Dedifferentiated amniotic fluid mesenchymal stem cell (primary cell): ENCODE measurements around the gene CD2.

Experiments
- DNase-seq: peaks from one replicate; pipeline ENCODE4 v3.0.0-alpha.2; 2016; ENCODE audit errors: extremely low spot score

CD2 gene

DNA sequence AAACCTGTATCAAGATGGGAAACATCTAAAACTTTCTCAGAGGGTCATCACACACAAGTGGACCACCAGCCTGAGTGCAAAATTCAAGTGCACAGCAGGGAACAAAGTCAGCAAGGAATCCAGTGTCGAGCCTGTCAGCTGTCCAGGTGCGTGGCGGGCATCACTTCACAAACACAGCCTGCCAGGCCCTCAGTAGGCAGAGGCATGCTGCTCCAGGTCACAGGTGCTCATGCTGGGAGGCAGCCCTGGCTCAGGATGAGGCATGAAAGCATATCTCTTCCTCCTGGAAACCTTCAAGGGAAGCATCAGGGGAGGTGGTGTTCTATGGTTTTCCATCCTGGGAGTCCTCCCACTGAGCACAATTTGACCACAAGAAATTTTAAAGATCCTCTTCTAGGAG is 6.3 kb downstream of the CD2 start:
- DNase-seq, result no peak

DNA sequence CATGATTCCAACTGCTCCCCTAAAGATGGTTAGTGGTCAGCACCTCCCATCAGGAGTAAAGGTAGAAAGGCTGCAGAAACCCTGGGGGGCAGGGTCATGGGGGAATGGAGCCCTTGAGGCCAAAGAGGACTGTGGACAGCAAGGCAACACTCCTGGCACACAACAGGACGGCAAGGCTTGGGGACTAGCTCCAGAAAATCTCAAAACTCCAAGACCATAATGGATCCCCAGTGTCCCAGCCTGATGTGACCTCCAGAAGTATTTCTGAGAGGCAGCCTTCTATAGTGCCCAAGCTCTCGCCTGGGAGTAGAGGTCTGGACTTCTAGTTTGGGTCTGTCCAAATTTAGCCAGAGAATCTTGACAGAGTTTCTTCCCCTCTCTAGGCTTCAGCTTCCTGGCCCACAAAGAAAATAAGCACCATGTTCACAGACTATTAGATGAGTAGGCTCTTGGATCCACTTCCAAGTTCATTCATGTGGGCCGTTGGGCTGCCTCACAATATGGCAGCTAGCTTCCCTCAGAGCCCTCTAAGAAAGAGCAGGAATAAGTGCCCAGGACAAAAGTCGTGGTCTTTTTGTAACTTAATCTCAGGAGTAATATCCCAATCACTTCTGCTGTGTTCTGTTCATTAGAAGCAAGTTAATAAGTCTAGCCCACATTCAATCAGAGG is 6.9 kb downstream of the CD2 start:
- DNase-seq, result no peak

DNA sequence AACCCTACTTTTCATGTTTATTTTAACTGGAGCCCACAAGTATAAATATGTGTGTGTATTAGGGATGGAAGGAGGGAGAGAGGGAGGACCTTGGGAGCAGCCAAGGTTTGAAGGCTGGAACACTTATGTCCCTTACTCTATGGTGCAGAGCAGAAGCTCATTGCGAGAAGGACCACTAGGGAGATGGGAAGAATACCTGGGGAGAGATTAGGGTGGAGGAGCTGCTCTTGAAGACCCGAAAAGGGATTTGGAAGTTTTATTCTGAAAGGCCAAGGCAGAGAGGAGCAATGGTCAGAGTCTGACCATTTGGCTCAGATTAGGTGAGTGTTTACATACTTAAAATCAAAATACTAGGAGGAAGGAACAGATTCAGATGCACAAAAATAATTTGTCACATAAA is 8.1 kb downstream of the CD2 start:
- DNase-seq, result no peak

DNA sequence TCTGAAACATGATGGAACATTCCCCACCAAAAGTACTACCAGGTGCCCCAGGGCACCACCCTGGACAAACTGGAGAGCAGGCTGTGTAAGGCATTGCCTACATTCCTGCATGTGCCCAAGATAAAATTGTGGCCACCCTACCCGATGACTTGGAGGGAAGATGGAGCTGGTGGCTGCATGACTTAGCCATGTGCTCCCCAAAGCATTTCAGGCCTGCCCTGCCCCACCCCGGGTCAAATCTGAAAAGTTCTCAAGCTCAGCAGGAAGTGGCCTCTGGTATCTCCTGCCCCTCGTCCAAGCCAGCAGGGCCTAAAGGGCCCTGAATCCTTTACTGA is 8.5 kb downstream of the CD2 start:
- no peak for DNase-seq

DNA sequence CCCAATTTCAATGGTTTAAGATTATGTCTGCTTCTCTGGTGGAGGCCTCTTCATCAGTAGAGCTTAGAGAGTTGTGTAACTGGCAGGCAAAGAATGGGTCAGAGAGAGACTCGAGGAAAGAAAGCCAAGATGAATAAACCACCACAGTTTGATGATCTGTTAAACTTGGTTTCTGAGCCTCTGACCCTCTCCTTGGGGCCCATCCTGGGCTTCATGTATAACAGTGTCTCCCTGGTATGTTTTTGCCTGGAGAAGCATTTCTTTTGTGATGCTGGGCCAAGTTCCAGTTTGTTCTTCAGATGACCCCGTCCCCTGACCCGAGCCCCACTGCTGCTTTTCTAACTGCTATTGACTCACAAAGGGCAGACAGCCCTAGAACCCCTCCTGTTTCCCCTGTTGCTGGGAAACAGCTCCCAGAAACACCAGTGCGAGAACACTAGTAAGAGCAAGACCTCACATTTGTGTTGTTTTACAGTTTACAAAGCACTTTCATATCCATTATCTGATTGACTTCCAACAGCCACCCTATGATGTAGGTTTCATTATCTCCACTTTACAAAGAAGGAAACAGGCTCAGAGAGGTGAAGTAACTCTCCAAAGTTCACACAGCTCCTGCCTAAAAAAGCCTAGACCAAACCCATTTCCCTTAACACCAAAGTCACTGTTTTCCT is 9.0 kb downstream of the CD2 start:
- no peak for DNase-seq

DNA sequence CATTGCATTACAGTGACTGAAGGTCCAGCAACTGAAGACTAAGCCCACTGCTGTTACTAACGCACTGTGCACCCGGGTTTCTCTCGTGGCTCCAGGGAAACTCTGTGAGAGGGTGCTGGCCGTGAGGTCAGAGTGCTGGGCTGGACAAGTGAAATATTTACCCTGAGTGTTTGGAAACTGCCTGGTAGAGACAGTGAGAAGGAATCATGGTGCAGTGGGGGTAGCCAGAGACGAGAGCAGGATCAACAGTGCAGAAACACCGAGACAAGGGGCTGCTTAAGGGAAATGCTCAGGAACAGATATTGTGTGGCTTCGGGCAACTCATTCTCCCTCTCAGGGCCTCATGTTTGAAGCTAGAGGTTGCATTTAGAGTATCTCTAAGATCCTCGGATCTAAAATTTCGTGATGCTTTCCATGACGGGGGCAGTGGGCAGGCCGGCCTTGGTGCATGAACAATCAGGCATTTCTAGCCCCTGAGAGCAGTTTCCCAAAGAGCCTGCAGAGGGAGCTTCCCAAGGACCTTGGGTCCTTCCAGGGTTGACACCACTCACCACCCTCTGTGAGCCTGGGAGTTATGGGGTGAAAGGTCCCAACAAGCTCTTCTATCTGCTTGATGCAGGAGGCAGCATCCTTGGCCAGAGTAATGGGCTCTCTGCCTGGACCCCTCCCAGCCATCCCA is 9.7 kb downstream of the CD2 start:
- DNase-seq, result no peak

DNA sequence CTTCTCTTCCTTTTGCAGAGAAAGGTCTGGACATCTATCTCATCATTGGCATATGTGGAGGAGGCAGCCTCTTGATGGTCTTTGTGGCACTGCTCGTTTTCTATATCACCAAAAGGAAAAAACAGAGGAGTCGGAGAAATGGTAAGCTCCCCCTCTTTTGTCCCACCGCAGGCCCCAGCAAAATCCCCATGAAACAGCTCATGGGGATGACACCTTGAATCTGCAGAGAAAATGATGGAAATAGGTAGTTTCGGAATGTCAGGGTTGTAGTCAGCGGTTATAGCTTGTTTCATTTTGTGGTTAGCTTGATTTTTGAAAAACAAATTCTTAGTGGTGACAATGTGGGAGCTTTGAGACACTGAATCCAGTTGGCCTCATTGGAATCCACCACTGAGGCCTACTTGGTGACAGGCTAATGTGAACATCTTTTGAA is 10.3 kb downstream of the CD2 start:
- no peak for DNase-seq

DNA sequence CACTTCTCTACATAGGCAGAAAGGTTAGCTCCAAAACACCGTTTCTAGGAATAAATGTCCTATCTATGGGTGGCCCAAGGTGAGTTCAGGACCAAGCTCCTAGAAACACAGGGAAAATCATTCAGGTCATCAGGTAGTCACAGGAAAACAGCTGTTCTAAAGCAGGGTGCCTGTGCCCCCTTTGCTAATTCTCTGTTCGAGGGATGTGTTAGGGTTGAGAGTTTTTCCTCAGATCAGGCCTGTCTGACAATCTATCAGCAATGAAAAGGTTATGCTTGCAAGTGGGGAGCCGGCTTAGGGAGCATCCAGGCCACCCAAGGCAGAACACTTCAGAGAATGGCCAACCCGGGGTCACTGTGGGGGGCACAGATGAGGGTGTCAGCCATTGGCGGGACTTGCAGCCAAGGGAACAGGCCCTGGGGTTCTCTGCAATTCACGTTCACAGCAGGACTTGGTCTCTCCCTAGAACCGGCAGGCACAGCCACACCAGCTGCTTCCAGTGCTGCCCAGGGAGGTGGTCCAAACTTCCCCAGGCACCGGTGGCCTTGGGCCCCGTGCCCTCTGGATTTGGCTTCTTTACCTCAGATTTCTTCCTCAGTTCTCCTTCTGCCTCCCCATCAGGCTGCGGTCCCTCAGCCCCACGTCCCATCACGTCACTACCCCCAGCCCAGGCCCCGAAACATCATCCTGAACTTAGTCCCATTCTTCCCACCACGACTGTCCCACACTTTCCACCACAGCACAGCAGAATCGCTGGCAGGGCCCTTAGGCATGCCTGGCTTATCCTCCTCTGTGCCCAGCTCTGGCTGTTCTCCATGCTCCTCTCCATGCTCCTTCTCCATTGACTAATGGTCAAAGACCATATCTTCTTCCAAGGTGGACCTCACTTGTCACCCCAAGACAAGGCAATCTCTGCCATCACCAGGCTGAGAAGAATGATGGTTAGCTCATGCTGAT is 11.0 kb downstream of the CD2 start:
- DNase-seq, result no peak

DNA sequence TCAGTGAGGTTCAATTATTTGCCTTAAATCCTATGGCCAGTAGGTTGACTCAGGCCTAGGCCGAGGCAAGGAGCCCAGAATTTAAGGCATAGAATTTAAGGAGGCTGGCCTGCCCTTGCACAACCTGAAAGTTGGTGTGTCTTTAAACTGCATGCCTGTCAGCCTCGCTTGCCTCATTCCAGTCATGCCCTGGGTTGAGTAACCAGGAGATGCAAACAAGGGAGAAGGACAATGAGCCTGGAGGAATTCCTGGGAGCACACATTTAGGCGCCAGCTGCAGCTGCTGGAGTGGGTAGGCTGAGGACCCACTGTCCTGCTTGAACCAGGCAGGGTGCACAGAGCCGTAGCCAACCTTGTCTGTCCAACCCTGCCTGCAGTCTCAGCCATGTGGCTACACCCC is 11.7 kb downstream of the CD2 start:
- DNase-seq, result no peak

DNA sequence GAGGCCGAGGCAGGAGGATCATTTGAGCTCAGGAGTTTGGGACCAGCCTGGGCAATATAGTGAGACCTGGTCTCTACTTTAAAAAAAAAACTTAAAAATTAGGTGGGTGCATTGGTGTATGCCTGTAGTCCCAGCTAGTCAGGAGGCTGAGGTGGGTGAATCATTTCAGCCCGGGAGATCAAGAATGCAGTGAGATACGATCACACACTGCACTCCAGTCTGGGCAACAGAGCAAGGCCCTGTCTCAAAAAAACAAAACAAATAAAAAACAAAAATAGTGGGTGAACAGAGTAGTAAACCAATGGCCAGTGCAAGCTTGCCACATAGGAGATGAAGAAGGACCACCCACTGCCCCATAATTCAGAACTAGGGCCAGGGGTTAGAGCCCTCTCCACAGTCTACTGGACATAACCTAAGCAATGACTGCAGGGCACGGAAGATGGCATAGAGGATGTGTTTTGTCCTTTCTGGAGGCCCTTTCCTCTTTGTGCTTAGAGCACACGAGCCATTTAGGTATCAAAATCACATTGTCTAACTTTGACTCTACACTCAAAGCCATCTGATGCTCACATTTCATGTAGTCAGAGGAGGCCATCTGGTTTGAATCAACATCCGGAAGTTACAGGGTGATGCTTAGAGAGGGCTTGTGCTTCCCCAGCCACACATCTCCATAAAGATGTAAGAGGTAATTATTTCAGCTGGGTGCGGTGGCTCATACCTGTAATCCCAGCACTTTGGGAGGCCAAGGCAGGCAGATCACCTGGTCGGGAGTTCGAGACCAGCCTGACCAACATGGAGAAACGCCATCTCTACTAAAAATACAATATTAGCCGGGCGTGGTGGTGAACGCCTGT is 12.6 kb downstream of the CD2 start:
- no peak for DNase-seq

DNA sequence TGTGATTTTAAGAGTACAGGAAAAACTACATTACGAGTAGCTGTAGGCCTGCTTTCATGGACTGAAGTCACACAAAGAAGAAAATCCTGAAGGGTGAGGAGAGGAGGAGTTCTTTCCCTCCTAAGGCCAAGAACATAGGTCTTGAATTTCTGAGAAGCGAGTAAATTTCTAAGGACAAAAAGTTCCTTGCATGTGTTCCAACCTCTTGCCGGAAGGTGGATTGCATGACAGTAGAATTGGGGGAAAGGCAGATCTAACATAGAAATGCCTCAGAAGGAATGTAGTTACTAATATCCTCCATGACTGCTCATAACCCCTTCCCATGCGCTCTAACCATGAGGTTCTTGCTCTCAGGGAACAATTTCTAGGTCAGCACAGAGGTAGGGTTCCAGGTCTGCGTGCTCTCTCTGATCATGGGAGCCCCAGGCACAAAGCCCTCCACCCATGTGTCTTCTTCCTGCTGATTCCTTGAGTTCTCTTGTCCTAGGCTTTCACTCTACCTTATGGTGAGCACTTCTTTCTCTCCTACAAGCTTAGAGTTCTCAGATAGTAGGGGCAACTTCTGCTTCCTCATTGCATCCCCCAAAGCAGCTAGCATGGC is 13.7 kb downstream of the CD2 start:
- no peak for DNase-seq

DNA sequence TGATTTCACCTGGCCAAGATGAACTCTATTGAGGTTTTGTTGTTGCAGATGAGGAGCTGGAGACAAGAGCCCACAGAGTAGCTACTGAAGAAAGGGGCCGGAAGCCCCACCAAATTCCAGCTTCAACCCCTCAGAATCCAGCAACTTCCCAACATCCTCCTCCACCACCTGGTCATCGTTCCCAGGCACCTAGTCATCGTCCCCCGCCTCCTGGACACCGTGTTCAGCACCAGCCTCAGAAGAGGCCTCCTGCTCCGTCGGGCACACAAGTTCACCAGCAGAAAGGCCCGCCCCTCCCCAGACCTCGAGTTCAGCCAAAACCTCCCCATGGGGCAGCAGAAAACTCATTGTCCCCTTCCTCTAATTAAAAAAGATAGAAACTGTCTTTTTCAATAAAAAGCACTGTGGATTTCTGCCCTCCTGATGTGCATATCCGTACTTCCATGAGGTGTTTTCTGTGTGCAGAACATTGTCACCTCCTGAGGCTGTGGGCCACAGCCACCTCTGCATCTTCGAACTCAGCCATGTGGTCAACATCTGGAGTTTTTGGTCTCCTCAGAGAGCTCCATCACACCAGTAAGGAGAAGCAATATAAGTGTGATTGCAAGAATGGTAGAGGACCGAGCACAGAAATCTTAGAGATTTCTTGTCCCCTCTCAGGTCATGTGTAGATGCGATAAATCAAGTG is 14.3 kb downstream of the CD2 start:
- no peak for DNase-seq

DNA sequence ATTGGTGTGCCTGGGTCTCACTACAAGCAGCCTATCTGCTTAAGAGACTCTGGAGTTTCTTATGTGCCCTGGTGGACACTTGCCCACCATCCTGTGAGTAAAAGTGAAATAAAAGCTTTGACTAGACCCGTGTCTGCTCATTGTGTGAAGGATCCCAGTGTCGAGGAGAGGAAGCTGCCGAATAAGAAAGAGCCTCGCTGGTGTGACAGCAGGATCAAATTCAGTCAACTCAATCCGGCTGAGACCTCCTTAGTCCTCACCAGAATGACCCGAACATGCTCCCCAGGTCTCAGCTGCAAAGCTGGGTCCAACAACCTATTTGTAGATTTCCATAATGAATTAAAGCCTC is 14.8 kb downstream of the CD2 start:
- DNase-seq, result no peak

DNA sequence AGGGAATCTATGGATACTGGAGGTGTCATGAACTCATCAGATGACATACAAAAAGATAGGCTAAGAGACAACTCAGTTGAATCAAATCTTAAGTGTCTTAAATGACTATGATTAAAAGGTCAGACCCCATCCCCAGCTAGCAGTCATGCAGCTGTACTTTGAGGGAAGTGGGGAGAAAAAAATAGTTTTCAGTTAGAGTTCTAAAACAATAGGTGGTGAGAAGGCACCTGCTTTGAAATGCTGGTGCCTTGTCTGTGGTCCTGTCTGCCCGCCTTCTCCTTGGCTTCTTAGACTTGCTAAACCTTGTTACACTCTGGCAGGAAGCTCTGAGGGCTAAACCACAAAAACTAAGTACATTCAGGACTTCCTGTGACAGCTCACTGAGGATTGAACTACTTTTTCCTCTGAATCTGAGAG is 15.3 kb downstream of the CD2 start:
- no peak for DNase-seq

DNA sequence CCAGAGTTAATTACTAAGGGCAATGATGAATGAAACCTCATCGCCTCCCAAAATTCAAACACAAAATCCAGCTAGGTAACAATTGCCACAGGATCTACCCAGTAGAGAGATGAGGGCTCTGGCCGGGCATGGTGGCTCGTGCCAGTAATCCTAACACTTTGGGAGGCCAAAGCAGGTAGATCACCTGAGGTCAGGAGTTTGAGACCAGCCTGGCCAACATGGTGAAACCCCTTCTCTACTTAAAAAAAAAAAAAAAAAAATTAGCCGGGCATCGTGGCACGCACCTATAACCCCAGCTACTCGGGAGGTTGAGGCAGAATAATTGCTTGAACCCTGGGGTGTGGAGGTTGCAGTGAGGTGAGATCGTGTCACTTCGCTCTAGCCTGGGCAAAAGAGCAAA is 15.8 kb downstream of the CD2 start:
- no peak for DNase-seq

DNA sequence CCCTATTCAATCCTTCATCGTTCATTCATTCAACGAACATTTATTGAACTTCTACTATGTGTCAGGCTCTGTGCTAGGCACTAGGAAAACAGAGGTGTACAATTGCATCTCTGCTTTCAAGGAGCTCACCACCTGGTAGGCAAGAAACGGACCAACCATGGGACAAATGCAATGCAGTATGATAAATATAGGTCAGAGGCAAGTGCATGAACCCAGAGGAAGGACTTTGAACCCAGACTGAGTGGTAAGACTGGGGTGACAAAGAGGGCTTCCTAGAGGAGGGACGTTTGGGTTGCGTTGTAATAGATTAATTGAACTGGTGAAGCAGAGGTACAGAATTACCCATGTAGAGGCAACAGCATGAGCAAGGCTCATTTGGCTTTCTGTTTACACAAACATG is 16.4 kb downstream of the CD2 start:
- no peak for DNase-seq

DNA sequence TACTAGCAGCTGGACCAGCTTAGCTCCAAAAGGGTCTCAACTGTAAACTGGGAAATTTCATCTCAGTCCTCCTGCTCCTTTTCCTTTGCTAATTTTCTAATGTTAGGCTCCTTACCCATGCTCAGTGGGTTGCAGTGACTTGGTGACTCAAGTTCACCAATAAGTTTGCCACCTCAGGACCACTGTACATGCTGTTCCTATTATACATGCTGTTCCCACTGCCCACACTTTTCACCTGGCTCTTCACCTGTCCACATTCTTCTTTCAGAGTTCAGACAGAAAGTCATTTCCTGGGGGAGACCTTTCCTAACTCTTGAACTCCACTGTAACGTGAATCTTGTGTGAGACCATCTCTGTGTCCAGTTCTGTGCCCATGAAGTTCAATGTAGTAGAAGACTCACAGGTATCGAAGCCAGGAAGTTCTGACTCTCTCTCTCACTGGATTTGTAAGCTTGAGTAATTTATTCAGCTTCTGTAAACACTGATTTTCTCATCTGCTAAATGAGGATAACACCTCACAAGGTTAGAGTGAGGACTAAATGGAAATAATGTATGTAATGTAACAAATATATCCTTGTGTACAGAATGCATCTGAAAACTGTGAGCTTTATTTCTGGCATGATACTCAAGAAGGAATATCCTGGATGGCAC is 17.9 kb downstream of the CD2 start:
- no peak for DNase-seq

DNA sequence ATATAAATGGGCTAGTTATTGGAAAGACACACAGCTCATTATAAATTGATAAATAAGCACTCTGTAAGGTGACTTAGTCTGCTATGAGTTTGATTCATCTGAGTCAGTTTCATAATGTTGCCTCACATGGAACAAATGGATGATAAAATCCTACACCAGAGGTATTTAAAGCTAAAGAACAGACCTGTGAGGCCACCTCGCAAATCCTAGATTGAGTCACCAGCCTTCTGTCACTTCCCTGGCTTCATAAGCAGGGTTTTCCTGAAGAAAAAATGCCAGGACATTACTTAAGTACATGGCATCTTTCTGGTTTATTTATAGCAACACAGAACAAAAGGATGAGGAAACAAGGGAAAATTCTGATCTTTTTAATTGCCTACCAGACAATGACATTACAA is 18.4 kb downstream of the CD2 start:
- DNase-seq, result peak; percentile 19

DNA sequence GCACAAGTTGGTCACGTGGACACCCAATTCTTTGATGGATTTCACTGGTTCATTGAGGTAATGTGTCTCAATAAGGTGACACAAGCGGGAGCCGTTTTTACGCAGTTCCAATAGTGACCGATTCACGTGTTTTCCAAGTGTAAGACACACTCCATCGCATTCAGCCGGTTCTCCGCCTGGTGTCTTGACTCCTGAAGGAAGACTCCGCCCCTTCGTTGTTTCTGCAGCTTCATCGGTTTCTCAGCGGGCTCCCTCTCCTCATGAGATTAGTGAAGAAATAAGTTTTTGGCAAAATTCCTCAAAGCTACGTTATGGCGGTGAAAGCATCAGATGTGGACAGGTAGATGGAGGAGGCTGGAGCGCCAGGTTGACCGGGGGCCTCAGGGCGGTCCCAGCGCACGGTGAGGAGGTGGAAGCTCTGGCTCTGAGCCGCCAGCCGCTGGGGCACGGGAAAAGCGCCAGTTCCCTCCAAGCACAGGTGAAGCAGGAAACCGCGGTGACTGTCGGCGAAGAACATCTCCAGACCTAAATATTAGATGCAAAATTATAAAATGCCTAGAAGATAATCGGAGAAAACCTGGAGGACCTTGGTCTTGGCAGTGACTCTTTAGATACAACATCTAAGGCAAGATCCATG is 21.0 kb downstream of the CD2 start:
- DNase-seq, result no peak
